Progenitor cell of endocrine pancreas (in vitro differentiated cells): Measurements from ENCODE around the gene IGSF6. TPM values are rescaled to one million over a fixed set of nuclear protein-coding genes. Genes with fewer than 3 reads are reported as not detected.

Source experiments
- DNase-seq: peaks from one replicate; pipeline ENCODE4 v3.0.0; 2021; ENCODE audit warnings: low spot score; ENCODE audit not compliant: unreplicated experiment
- H3K27ac Mint-ChIP-seq: 2 replicates; pipeline ENCODE4 v1.8.0; 2021; ENCODE audit warnings: mild to moderate bottlenecking, moderate library complexity, mixed read lengths
- H3K27me3 Mint-ChIP-seq: 2 replicates; pipeline ENCODE4 v1.8.0; 2021; ENCODE audit warnings: mixed read lengths
- H3K36me3 Mint-ChIP-seq: 2 replicates; pipeline ENCODE4 v1.8.0; 2022; ENCODE audit warnings: mixed read lengths; ENCODE audit not compliant: insufficient read depth
- H3K4me1 Mint-ChIP-seq: 2 replicates; pipeline ENCODE4 v1.8.0; 2021; ENCODE audit warnings: low read depth, mixed read lengths
- H3K4me3 Mint-ChIP-seq: 2 replicates; pipeline ENCODE4 v1.8.0; 2021; ENCODE audit warnings: low read depth, mild to moderate bottlenecking, moderate library complexity, mixed read lengths
- H3K9me3 Mint-ChIP-seq: 2 replicates; pipeline ENCODE4 v1.8.0; 2021; ENCODE audit warnings: low read depth, mixed read lengths
- total RNA-seq: library from RNA; stranded (reverse); gene quantifications from 2 replicates; pipeline ENCODE4 v1.2.1, GENCODE V29; 2021
- TF ChIP-seq, protein P1 (sequence below): fragments of 200-600 bp; sonication (generic); IDR thresholded peaks from one replicate; pipeline ENCODE4 v1.5.0; 2021; ENCODE audit warnings: antibody characterized with exemption, mild to moderate bottlenecking; ENCODE audit not compliant: unreplicated experiment

IGSF6 gene
- total RNA-seq, 1 donor from 2014 or later: not detected

DNA sequence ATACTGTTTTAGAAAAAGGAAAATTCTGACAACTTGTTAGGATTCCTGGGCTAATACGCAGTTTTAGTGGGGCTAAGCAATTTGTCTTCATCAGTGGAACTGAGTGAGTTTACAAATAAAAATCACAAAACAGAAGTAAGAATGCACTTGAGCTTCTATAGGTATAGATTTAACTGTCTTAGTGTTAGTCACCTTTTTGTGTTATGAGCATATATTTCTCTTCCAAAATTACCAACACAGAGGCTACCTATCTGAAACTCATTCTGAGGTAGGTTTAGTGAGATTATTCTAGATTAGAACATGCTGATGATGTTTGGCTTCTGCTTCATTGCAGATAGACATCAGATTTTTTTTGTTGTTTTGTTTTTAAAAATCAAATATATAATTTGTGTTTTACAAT is 29.9 kb downstream of the IGSF6 start:
- TF ChIP-seq, protein P1, sequence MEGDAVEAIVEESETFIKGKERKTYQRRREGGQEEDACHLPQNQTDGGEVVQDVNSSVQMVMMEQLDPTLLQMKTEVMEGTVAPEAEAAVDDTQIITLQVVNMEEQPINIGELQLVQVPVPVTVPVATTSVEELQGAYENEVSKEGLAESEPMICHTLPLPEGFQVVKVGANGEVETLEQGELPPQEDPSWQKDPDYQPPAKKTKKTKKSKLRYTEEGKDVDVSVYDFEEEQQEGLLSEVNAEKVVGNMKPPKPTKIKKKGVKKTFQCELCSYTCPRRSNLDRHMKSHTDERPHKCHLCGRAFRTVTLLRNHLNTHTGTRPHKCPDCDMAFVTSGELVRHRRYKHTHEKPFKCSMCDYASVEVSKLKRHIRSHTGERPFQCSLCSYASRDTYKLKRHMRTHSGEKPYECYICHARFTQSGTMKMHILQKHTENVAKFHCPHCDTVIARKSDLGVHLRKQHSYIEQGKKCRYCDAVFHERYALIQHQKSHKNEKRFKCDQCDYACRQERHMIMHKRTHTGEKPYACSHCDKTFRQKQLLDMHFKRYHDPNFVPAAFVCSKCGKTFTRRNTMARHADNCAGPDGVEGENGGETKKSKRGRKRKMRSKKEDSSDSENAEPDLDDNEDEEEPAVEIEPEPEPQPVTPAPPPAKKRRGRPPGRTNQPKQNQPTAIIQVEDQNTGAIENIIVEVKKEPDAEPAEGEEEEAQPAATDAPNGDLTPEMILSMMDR: no peak
- Mint-ChIP-seq H3K27ac (no peak overlapping the region), H3K4me1 (peaks cover 13% of the 10 kb centered on the region), H3K27me3 (no peaks in the 10 kb centered on the region), H3K4me3 (no peak overlapping the region), H3K36me3 (peaks cover 28% of the 10 kb centered on the region), H3K9me3 (no peaks in the 10 kb centered on the region)
- no peak for DNase-seq

DNA sequence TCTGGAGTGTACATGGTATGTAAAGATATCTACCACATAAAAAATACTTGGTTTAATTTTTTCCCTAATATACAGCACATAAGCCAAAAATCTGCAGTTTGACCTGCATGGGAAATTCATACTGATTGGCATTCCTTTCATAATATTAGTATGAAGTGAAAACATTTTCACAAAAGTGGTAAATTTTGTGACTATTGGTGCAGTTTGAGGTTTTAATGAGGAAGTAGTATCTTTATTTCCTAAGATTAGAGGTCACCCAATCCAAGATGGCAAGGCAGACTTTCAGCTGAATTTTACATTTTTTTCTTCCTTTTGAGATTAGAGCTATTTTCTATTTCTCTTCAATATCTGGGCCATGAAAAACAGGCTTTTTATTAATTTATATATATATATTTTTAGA is 31.8 kb downstream of the IGSF6 start:
- no peaks in the 10 kb centered on the region for H3K27me3 Mint-ChIP-seq
- no peak overlapping the region for H3K27ac Mint-ChIP-seq
- peaks cover 16% of the 10 kb centered on the region for H3K36me3 Mint-ChIP-seq
- DNase-seq: no peak
- H3K9me3 Mint-ChIP-seq: no peaks in the 10 kb centered on the region
- peaks cover 11% of the 10 kb centered on the region for H3K4me1 Mint-ChIP-seq
- TF ChIP-seq, protein P1: no peak
- H3K4me3 Mint-ChIP-seq: no peak overlapping the region

DNA sequence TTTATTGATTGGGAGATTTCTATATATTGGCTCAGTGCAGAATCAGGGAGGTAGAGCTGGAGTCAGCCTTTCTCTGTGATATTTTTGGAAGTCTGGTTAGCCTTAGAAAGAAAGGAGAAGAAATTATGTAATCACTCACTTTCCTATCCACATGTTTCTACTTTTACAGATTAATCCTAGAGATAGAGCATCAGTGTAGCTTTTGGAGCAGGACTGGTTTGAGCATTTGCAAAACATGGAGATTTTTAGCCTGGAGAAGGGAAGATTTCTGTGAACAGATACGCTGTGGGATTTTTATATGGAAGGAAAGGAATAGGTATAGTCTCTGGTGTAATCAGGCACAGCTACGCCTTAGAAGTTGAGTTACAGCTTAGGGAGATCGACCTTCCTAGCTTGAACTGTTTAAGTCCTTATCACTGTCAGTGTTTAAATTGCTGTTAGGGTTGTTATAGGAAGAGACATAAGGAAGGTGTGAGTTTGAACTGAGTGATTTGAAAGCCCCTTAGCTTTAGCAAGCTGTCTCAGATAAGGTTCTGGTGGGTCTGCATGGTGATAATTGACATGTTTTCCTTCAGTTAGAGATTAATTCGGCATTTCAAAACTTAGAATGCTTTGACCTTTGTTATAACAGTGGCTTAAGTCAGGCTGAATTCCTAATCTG is 32.5 kb downstream of the IGSF6 start:
- H3K4me3 Mint-ChIP-seq: no peak overlapping the region
- peaks cover 15% of the 10 kb centered on the region for H3K36me3 Mint-ChIP-seq
- H3K9me3 Mint-ChIP-seq: no peaks in the 10 kb centered on the region
- no peak for DNase-seq
- TF ChIP-seq, protein P1: no peak
- no peak overlapping the region for H3K27ac Mint-ChIP-seq
- peaks cover 13% of the 10 kb centered on the region for H3K4me1 Mint-ChIP-seq
- no peaks in the 10 kb centered on the region for H3K27me3 Mint-ChIP-seq

DNA sequence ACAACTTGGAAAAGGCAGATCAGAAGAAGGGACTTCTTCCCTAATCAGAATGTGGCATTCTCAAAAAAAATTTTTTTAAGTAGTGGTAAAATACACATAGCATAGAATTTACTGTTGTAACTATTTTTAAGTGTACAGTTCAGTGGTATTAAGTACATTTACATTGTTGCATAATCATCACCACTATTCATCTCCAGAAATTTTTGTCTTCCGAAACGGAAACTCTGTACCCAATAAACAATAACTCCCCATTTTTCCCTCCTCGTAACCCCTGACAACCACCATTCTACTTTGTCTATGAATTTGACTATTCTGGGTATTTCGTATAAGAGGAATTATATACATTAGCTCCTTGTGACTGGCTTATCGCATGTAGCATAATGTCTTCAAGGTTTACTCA is 34.1 kb downstream of the IGSF6 start:
- Mint-ChIP-seq H3K36me3 (peaks cover 8% of the 10 kb centered on the region), H3K27ac (no peak overlapping the region), H3K4me1 (peaks cover 13% of the 10 kb centered on the region), H3K4me3 (no peak overlapping the region), H3K27me3 (no peaks in the 10 kb centered on the region), H3K9me3 (no peaks in the 10 kb centered on the region)
- TF ChIP-seq, protein P1: no peak
- DNase-seq: no peak

DNA sequence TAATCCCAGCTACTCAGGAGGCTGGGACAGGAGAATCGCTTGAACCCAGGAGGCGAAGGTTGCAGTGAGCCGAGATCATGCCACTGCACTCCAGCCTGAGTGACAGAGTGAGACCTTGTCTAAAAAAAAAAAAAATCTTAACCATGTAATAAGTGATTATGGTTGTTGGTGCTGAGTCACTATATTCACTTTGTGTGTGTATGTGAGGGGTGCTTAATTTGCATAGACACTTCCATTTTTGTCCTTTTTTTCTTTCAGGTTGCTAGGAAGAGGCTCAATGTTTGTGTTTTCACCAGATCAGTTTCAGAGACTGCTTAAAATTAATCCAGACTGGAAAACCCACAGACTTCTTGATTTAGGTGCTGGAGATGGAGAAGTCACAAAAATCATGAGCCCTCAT is 34.8 kb downstream of the IGSF6 start:
- Mint-ChIP-seq H3K4me3 (no peak overlapping the region), H3K27ac (no peak overlapping the region), H3K4me1 (peaks cover 13% of the 10 kb centered on the region), H3K27me3 (no peaks in the 10 kb centered on the region), H3K9me3 (no peaks in the 10 kb centered on the region), H3K36me3 (peaks cover 8% of the 10 kb centered on the region)
- DNase-seq: no peak
- TF ChIP-seq, protein P1: no peak
